ENCODE measurements around the gene CTDNEP1. TPM values are rescaled to one million over a fixed set of nuclear protein-coding genes. Genes with fewer than 3 reads are reported as not detected.
A peak's percentile ranks its signal among the peaks of the same experiment; 100 is the strongest.

Gene CTDNEP1
- total and polyA plus RNA-seq, 7 donors, result 171 to 332 (median 217) TPM

DNA sequence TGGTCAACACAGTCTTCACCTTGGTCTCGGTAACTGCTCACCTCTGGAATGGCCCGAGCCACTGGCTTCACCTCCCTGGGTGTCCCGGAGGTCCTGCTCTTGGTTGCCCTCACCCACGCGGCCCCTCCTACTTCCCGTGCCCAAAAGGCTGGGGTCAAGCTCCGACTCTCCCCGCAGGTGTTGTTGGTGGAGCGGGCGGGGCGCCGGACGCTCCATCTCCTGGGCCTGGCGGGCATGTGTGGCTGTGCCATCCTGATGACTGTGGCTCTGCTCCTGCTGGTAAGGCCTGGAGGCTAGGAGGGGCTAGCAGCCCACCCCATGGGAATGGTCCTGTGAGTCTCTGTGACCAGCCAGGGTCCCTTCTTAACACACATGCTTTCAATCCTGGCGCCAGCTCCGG is 33.4 kb upstream of the CTDNEP1 start:
- Histone ChIP-seq H3K27ac (peak overlapping the region; percentile 96), H3K27me3 (ENCODE audit: insufficient read depth in 3 of 3, low read length in 2 of 3) (no peaks in the 10 kb centered on the region), H3K9me3 (no peaks in the 10 kb centered on the region), H3K4me1 (peaks cover 28% of the 10 kb centered on the region), H3K36me3 (ENCODE audit: insufficient read depth in 1 of 2, low read depth in 1 of 2) (peaks cover 0 to 44% of the 10 kb centered on the region in 2 donors), H3K4me3 (no peak overlapping the region)
- DNase-seq (no peak), ATAC-seq (no peak)
- 81 to 93% (median 82%) methylated on average over 16 of the region's 16 CpGs for WGBS, 3 donors
- TF ChIP-seq, protein P1, sequence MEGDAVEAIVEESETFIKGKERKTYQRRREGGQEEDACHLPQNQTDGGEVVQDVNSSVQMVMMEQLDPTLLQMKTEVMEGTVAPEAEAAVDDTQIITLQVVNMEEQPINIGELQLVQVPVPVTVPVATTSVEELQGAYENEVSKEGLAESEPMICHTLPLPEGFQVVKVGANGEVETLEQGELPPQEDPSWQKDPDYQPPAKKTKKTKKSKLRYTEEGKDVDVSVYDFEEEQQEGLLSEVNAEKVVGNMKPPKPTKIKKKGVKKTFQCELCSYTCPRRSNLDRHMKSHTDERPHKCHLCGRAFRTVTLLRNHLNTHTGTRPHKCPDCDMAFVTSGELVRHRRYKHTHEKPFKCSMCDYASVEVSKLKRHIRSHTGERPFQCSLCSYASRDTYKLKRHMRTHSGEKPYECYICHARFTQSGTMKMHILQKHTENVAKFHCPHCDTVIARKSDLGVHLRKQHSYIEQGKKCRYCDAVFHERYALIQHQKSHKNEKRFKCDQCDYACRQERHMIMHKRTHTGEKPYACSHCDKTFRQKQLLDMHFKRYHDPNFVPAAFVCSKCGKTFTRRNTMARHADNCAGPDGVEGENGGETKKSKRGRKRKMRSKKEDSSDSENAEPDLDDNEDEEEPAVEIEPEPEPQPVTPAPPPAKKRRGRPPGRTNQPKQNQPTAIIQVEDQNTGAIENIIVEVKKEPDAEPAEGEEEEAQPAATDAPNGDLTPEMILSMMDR (IDR thresholded peaks at IDR 0.05), result no peak
- intact Hi-C loops (cut with DNase I), result loop anchor here in 1 of 2 donors (5.0 kb wide), 1 partner anchor 62 kb away; no protein-coding TSS in a partner anchor

DNA sequence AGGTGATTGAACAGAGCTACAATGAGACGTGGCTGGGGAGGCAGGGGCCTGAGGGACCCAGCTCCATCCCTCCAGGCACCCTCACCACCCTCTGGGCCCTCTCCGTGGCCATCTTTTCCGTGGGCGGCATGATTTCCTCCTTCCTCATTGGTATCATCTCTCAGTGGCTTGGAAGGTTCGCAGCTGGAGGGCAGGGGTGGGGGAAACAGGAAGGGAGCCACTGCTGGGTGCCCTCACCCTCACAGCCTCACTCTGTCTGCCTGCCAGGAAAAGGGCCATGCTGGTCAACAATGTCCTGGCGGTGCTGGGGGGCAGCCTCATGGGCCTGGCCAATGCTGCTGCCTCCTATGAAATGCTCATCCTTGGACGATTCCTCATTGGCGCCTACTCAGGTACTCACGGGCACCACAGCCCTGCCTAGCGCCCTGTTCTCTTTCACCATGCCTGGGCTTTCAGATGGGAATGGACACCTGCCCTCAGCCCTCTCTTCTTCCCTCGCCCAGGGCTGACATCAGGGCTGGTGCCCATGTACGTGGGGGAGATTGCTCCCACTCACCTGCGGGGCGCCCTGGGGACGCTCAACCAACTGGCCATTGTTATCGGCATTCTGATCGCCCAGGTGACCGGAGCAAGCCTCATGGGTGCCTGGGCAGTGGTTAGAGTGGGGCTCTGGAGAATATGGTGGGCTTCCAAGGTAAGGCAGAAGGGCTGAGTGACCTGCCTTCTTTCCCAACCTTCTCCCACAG is 32.1 kb upstream of the CTDNEP1 start:
- TF ChIP-seq, protein P1 (IDR thresholded peaks at IDR 0.05), result no peak
- Histone ChIP-seq H3K4me3 (peak overlapping the region; percentile 86), H3K36me3 (ENCODE audit: insufficient read depth in 1 of 2, low read depth in 1 of 2) (peaks cover 0 to 44% of the 10 kb centered on the region in 2 donors), H3K4me1 (peaks cover 29% of the 10 kb centered on the region), H3K27me3 (ENCODE audit: insufficient read depth in 3 of 3, low read length in 2 of 3) (no peaks in the 10 kb centered on the region), H3K27ac (peak overlapping the region; percentile 96), H3K9me3 (no peaks in the 10 kb centered on the region)
- intact Hi-C loops (cut with DNase I), result loop anchor here in 1 of 2 donors (5.0 kb wide), 1 partner anchor 64 kb away; no protein-coding TSS in a partner anchor
- DNase-seq (peak in 1 of 2 donors; percentile 69), ATAC-seq (no peak)
- WGBS, 3 donors, result 49 to 65% (median 49%) methylated on average over 15 to 18 of the region's 18 CpGs

DNA sequence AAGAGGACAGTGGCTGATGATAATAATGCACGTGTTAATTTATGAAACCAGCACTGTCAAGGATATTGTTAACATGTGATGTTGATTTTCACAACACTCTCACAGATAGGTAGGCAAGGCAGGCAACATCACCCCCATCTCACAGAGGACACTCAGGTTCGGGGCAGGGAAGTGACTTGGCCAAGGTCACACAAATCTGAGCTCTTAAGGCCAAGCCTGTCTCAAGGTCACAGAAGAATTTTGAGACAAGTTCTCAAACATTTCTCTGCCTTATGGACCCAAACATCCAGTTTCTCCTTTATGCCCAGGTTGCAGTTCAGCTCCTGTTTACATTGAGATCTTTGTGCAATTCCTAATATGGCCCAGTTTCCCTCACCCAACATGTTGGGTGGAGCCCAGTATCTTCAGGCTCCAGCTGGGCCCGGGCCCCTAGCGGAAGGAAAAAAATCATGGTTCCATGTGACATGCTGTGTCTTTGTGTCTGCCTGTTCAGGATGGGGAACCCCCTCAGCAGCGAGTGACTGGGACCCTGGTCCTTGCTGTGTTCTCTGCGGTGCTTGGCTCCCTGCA is 31.3 kb upstream of the CTDNEP1 start:
- Histone ChIP-seq H3K27me3 (ENCODE audit: insufficient read depth in 3 of 3, low read length in 2 of 3) (no peaks in the 10 kb centered on the region), H3K4me3 (peak overlapping the region; percentile 86), H3K27ac (peak overlapping the region; percentile 96), H3K9me3 (no peaks in the 10 kb centered on the region), H3K36me3 (ENCODE audit: insufficient read depth in 1 of 2, low read depth in 1 of 2) (peaks cover 0 to 42% of the 10 kb centered on the region in 2 donors), H3K4me1 (peaks cover 29% of the 10 kb centered on the region)
- TF ChIP-seq, protein P1 (IDR thresholded peaks at IDR 0.05), result no peak
- intact Hi-C loops (cut with DNase I), result loop anchor here in 1 of 2 donors (5.0 kb wide), 1 partner anchor 64 kb away; no protein-coding TSS in a partner anchor
- WGBS, 3 donors, result 24 to 36% (median 25%) methylated on average over 6 of the region's 6 CpGs
- DNase-seq (peak in 1 of 2 donors; percentile 62), ATAC-seq (no peak)

DNA sequence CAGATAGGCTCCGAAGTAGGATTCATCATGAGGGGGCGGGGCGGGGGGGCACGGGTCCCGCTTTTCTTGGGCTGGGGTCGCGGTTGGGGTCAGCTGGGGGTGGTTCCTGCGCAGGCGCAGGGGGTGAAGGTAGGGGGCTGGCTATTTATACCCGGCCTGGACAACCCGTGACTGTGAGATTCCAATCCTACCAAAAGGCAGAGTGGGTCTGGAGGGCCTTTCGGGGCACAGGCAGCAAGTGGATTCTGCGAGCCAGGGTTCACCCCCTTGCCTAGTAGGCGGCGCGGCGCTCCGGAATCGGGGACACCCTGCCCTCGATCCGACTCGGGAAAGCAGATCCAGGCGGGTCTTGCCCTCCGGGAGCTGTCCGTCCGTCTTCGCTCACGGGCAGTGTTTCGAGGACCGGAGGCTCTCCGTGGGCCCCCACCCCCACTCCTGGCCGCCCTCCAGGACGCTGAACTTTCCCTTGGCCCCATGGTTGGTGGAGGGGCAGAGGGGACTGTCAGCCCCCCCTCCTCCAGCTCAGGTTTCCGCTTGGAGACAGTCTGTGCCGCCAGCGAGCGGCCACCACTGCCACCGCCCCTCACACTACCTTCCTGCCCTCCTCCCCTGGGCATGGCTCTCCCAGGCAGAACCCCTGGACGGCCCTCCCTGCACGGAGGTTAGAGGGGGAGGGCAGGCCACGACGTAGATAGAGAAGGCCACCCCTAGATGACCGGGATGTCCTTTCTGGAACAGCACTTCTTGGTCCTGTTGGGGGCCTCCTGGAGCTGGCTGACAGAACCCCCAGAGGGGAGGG is 30.6 kb upstream of the CTDNEP1 start:
- H3K36me3 ChIP-seq (ENCODE audit: insufficient read depth in 1 of 2, low read depth in 1 of 2), result peaks cover 0 to 35% of the 10 kb centered on the region in 2 donors
- no peaks in the 10 kb centered on the region for H3K9me3 ChIP-seq
- peak overlapping the region; percentile 86 for H3K4me3 ChIP-seq
- DNase-seq (peak; percentile 84 to 97), ATAC-seq (peak; percentile 47 to 71 (median 70))
- TF ChIP-seq, protein P1 (IDR thresholded peaks at IDR 0.05), result no peak
- WGBS, 3 donors, result 1 to 2% (median 2%) methylated on average over 37 to 43 of the region's 43 CpGs
- peak overlapping the region; percentile 96 for H3K27ac ChIP-seq
- peaks cover 29% of the 10 kb centered on the region for H3K4me1 ChIP-seq
- intact Hi-C loops (cut with DNase I), result loop anchor here (2.0 to 5.0 kb wide), 3 partner anchors 15 to 65 kb away; partner anchors contain the start of gene GABARAP (in 1 of the 2)
- no peaks in the 10 kb centered on the region for H3K27me3 ChIP-seq (ENCODE audit: insufficient read depth in 3 of 3, low read length in 2 of 3)
